ENCODE data around the gene CORIN.
"Not testable (repeated sequence)": the region's sequence is repeated elsewhere in the genome, so short reads cannot be mapped to it uniquely, and the experiment has no call there.

The CORIN gene

DNA sequence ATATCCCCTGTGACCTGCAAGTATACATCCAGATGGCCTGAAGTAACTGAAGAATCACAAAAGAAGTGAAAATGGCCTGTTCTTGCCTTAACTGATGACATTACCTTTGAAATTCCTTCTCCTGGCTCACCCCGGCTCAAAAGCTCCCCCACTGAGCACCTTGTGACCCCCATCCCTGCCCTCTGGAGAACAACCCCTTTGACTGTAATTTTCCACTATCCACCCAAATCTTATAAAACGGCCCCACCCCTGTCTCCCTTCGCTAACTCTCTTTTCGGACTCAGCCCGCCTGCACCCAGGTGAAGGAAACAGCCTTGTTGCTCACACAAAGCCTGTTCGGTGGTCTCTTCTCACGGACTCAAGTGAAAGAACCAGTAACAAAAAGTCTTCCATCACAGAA is 69.9 kb downstream of the CORIN start:
- DNase-seq (ENCODE audit: low read depth in 2 of 2) = not testable (repeated sequence)

DNA sequence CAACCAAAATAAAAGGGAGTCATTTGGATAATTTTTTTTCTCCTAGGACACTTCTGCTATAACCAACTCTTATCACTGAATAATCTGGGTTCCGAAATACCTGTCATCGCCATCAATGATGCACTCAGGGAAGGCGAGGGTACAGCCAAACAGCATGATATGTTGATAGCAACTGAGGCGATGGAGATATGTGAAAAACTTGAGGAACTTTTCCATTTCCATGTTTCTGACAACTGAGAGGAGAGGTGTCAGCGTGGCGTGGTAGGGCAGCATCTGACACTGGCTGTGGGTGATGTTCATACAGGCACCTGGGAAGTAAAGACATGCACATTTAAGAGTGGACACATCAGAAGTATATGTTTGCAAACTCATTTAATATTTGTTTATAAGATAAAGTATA is 74.6 kb downstream of the CORIN start:
- DNase-seq (ENCODE audit: low read depth in 2 of 2) = no peak

DNA sequence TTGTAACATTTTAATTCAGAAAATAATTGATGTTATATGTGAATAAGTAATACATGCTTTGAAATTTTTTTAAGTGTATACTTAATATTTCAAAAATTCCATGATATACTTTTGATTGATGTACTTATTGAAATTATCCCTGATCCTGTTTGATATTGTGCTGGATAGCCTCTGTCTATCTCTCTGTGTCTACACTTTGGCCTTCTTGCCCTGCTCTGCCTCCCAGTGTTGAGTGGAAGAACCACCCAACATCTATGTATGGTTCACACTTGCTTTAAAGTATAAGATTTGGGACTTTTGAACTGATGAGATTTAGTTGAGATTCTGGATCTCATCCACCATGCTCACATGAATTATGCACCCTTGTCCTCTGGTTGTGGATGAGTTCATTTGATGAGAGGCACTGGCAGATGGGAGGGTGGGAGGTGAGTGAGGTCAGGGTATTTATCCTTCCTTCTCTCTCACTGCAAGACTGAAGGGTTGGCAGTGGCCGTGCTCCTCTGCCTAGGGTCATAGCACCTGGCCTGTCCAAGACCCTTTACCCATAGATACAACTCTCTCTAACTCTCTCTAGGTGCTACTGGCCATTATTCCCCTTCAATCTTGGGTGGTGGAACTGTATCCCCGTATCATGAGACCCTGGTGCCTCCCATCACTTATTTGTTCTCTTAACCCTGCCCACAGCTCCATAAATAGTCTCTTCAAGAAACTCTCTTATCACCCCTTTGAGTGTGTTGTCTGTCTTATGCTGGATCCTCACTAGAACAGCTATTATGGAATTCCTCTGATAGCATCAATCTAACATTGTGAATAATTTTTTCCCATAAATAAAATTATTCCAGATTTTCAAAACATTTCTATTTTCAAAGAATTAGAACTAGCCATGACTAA is 75.2 kb downstream of the CORIN start:
- DNase-seq (ENCODE audit: low read depth in 2 of 2) = no peak

DNA sequence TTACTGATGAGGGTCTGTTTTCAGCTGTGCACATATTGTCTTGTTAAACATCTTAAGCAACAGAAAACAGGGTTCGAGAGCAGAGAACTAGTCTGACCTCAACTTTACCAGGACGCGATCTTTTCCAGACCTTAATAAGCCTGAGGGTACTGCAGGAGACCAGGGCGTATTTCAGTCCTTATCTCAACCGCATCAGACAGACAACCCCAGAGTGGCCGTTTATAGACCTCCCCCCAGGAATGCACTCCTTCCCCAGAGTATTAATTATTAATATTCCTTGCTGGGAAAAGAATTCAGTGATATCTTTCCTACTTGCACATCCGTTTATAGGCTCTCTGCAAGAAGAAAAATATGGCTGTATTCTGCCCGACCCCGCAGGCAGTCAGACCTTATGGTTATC is 84.6 kb downstream of the CORIN start:
- not testable (repeated sequence) for DNase-seq (ENCODE audit: low read depth in 2 of 2)

DNA sequence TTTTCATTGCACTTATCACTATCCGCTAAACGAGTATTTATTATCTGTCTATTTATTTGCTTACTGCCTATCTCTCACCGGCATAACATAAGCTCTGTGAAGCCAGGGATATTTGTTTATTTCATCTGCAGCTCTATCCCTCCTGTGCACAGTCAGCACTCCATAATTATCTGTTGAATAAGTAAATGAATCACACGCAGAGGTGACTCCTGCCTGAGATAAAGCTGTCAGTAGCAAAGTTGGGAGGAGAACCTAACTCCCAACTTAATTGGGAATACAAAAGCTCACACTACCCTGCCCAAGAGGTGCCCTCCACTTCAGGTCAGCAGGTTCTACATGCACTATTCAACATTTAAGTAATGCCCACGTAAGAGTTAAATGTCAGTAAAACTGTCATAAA is 85.7 kb downstream of the CORIN start:
- no peak for DNase-seq (ENCODE audit: low read depth in 2 of 2)

DNA sequence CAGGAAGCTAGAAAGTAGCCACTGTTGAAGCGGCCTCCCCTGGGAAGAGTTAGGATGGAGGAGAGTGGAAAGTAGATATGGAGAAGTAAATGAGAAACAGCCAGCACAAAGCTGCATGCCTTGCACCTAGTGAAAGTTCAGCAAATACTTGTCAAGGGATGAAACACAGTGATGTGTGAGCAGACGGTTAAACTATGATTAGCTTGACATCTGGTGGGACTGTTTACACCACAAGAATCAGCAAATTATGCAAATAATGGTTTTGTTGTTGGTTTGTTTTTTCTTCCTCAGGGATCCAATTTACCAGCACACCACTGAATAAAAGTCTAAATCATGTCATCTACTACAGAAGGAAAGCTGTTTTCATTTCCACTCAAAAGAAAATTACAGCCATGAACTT is 87.1 kb downstream of the CORIN start:
- no peak for DNase-seq (ENCODE audit: low read depth in 2 of 2)

DNA sequence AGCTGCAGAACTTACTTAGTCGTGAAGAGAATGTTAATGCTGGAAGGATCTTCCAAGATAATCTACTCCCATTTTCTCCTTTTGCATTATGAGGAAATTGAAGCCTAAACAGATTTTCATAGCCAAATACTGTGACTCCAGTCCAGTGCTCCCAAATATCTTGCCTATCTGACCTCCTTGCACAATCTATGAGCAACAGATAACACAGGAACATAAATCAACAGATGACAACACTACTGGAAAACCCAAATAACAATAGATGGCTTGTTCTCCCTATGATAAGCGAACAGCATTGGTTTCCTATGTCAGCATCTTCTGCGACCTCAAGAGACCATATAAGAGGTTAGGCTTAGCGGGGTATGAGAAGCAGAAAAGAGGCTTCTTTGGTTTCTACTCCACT is 88.0 kb downstream of the CORIN start:
- DNase-seq (ENCODE audit: low read depth in 2 of 2) = no peak

DNA sequence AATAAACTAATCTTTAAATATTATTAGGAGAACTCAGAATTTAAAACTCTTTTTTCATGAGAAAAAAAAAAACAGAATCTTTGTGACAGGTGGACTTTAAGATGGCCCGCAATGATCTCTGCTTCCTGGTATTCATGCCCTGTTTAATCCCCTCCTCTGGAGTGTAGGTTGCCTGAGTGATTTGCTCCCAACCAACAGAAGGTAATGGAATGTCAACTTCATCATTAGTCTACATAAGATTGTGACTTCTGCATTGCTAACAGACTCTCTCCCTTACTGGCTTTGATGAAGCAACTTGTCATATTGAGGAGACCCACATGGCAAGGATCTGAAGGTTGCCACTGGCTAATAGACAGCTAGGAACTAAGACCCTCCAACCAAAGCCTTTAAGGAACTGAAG is 88.8 kb downstream of the CORIN start:
- DNase-seq (ENCODE audit: low read depth in 2 of 2) = no peak

DNA sequence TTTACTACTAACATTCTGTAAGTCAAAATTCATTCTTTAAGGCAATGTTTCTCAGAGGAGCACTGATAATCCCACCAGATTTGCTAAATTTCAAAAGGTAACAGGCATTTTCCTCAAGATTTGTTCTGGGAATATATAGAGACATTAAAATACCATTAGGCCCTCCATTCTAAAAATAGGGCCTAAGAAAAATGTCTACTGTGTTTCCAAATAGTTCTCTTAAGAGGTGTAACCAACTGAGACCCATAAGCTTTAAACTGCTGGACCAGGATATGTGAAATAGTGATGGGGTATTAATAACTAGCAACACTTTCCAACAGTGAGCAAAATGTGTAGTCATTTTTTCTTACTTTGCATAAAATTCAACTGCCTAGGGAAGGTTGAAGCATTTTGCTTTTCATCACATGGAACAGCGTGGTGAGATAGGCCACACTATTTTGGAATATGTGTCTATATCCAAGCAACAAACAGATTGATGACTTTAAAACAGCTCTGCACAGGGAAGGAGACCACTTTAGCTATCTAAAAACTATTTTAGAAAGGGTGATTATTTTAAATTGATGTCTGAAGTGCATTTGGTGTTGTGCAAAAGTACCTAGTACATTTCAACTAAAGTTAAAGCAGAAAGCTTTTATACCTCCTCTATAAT is 89.9 kb downstream of the CORIN start:
- no peak for DNase-seq (ENCODE audit: low read depth in 2 of 2)

DNA sequence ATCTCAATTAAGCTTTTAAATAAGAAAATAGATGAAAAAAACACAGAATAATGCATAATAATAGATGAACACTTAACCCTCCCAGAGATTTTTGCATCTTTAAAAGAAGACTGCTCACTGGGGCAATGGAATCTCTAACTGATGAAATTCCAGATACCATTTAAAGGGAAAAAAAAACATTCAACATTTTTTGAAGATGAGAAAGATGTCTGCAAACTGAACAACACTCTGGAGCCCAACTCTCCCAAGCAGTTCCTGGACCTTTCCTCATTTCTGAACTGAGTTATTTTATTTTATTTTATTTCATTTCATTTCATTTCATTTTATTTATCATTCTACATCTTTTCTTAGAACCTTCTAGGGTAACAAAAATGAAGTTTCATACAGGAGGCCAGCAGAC is 90.7 kb downstream of the CORIN start:
- DNase-seq (ENCODE audit: low read depth in 2 of 2) = no peak

DNA sequence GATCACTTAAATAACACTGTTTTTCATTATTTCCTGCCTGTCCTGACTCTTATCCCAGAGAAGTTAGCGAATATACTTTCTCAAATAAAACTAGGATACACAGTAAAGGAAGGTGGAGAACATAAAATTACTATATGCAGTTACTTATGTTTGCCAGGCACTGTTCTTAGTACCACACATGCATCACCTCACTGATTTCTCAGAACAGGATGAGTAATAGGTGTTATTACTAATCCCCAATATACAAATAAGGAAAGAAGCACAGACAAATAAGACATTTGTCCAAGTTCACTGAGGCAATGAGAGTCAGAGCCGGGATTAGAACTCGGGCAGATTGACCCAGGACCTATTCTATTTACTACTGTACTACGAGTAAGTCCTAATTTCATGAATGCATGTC is 91.7 kb downstream of the CORIN start:
- no peak for DNase-seq (ENCODE audit: low read depth in 2 of 2)

DNA sequence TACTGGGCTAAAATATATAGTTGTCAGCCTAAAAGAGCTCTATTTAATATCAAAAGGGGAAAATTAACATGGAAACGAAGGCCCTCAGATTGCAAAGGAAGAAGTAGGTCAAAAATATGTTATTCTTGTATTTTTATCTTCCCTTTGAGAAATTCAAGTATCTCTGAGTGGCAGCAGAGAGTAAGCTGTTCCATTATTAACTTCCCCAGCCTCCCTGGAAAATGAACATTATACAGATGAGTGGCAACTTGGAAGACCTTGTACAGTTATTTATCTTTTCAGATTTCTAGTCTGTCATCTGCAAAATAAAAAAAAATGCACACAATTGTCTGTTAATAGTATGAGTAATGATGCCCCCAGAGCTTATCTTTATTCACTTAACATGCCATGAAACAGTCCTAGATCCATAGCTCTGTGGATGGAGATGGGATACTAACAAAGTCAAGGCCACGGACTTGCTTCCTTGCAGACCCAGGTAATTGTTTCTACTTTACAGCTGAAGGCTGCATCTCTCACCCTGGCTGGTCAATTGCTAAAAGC is 93.0 kb downstream of the CORIN start:
- no peak for DNase-seq (ENCODE audit: low read depth in 2 of 2)

DNA sequence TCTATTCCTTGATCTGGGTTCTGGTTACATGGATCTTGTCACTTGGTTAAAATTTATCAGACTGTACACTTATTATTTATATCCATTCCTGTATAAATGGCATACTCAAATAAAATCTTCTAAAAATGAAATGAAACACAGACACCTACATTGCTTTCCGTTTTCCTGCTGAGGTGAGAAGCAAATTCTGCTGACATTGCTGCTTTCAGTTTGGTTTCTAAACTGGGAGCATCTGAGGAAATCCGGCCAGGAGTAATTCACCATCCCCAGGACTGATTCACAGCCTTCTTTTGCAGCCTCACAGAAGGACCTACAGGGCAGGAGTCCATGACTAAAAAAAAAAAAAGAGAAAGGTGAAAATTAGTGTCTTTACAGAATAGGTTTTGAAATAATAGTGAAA is 93.6 kb downstream of the CORIN start:
- no peak for DNase-seq (ENCODE audit: low read depth in 2 of 2)

DNA sequence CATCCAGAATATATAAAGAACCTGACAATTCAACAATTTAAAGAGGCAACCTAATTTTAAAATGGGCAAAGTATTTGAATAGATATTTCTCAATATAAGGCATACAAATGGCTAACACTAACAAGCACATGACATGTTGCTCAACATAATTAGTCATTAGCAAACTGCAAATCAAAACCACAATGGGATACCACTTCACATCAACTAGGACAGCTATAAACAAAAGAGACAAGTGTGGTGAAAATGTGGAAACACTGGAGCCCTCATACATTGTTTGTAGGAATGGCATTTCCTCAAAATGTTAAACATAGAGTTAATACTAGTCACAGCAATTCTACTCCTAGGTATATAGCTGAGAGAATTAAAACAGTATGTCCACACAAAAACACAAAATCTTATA is 96.7 kb downstream of the CORIN start:
- DNase-seq (ENCODE audit: low read depth in 2 of 2) = no peak

DNA sequence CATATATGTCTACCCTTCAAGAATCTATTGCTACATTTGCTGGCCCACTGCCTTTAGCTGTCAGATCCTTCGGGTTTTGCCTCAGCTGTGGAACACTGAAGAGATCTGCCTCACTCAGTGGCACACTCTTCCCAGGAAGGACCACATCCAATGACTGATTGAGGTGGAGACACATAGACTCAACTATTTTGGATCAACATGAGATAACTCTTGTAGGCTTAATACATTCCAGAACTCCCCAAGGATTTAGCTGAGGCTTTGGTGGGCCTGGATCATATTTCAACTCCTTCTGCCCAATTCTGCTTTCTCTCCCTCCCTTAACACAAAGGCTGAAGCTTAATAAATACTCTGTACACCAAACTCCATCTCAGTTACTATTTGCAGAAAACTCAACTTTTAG is 100.5 kb downstream of the CORIN start:
- DNase-seq (ENCODE audit: low read depth in 2 of 2) = no peak

DNA sequence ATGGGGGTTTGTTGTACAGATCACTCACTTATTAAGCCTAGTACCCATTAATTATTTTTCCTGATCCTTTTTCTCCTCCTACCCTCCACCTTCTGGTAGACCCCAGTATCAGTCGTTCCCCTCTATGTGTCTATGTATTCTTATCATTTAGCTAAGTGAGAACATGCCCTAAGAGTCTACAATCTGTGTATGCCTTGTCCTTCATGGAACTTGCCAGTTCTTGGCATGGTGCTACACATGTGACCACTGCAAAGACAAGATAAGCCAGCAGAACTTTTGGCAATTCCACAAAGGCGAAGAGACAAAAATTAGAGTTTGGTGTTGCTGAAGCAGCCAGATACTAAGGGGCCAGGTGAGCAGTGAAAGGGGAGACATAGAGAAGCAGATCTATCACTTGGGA is 101.3 kb downstream of the CORIN start:
- no peak for DNase-seq (ENCODE audit: low read depth in 2 of 2)

DNA sequence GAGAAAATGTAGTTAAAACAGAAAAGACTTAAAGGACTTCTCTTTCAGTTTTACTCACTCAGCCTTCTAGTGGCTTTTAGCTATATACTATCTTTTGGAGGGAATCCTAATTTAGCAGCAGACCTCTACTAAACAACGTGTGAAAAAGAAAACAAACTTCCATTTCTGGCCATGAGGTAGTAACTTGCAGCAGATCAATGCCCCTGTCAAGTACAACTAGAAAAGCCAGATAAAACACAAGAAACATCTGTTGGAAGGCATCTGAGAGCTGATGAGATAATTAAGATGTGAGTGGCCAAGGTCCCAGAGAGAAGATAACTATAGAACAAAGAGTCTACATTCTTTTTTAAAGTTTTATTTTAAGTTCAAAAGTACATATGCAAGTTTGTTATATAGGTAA is 101.7 kb downstream of the CORIN start:
- DNase-seq (ENCODE audit: low read depth in 2 of 2) = no peak

DNA sequence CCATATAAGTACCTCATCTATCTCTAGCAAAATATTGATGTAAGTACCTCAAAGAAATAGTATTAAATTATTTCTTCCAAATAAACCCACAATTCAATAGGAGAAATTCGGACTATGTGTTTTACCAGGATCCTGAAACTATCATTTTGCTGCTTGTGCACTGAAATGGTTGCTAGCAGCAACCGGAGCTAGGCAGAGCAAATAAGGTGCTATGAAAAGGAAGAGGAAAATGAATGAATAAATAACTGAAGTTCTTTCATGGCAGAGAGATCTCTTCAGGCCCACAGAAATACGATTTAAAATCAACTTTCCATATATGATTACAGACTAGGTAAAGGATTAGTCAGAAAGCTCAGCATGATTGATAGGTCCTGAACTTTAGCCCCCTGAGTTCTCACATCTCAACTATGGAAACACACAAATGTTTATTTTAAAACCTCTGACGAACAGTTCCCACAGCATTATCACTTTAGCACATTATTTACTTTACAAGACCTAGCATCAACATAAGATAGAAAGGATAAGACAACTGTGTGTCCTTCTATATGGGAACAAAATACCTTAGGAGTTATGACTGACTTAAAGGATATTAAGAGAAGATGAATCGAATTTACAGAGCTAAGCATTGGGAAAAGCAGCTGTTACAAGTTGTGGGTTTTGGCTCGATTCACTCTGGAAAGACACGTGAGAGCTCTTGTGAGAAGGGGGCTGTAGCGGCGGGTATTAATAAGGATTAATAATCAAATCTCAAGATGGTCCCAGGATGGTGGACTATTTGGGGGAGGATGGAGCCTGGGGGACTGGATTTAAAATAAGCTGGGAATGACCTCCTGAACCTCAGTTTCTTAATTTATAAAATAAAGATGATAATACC is 104.3 kb downstream of the CORIN start:
- DNase-seq (ENCODE audit: low read depth in 2 of 2) = no peak

DNA sequence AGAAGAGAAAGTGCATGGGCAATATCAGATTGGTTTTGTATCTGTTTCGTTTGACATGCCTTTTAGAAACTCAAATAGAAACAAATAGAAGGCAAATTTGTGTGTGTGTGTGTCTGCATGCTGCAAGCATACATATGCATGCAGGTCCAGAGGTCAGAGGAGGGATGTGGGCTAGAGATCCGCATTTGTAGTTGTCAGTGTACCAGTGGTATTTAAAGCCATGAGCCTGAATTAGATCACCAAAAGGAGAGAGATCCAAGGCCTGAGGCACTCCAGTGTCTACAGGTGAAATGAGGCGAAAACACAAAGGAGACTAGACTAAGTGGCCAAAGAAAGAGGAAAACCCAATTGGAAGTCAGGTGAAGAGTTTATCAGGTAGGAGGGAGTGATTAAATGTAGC is 106.7 kb downstream of the CORIN start:
- no peak for DNase-seq (ENCODE audit: low read depth in 2 of 2)

DNA sequence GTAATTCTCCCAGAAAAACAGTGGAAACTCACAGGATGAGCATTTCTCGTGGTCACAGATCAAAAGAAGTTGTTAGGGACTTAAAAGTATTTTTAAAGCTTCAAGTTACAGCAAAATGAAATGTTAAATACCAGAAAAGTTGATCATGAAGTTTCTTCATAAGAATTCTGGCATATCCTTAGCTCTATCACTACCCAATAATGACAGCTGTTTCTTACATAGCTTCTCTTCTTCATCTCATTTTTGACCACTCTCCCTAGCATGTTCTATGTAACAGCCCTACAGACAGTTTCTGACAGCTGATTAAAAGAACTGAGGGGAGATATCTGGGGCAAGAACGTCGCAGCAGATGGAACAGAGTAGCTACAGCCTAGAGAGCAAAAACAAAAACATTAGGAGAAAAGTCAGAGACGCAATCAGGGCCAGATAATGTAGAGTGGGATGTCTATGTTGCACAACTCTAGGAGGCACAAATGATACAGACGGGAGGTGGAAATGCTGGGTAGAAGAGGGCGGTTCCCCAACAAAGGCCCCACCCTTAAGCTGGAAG is 108.7 kb downstream of the CORIN start:
- DNase-seq (ENCODE audit: low read depth in 2 of 2) = no peak

DNA sequence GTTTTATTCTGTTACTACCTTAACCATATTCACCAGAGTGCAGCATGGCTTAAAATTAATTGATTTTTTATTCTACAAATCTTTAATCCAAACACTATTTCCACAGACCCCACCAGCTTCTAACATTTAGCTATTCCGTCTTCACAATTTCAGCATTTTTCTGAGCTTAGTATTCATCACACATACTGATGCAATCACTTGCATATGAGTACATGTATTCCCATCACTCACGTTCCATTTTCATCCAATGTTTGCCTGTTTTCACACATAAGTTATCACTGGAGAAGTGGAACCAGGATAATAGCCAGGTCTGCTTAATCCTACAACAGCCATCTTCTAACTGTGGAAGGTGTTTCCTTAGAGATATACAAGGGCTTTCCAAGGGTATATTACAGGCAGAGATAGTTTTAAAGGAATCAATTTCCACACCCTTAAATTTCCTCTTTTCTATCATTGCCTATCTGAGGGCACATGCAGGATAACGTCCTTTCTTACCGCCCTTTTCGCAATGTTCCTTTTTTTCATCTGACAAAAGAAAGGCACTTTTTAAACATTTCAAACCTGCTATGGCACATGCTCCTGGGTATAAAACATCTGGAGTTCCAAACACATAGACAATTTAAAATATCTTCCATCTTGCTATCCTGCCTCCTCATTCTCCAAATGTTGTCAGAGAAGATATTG is 115.8 kb downstream of the CORIN start:
- DNase-seq (ENCODE audit: low read depth in 2 of 2) = no peak
